HG03565 (cell line): ENCODE results near the gene CARD19.

ENCODE experiments used
- ATAC-seq: cut with Tn5 transposase; IDR thresholded peaks from one replicate; pipeline ENCODE4 v1.9.1; 2021; ENCODE audit warnings: mild to moderate bottlenecking, moderate library complexity; ENCODE audit not compliant: unreplicated experiment

CARD19 gene

GRCh38 chr9:93086447-93087224 lies 9.4 kb upstream of the CARD19 start:
- ATAC-seq: no peak

- ATAC-seq: no peak
Measured at GRCh38 chr9:93087971-93088655, 7.9 kb upstream of the CARD19 start.

GRCh38 chr9:93088656-93089015 lies 7.4 kb upstream of the CARD19 start:
- ATAC-seq: no peak

- no peak for ATAC-seq
Measured at GRCh38 chr9:93089024-93089423, 7.0 kb upstream of the CARD19 start.

- no peak for ATAC-seq
Measured at GRCh38 chr9:93089481-93089991, 6.5 kb upstream of the CARD19 start.

GRCh38 chr9:93090091-93090655 lies 5.8 kb upstream of the CARD19 start:
- no peak for ATAC-seq

GRCh38 chr9:93091056-93091452 lies 5.0 kb upstream of the CARD19 start:
- ATAC-seq: no peak

- no peak for ATAC-seq
Measured at GRCh38 chr9:93091453-93092081, 4.5 kb upstream of the CARD19 start.

GRCh38 chr9:93092251-93092991 lies 3.6 kb upstream of the CARD19 start:
- no peak for ATAC-seq

- ATAC-seq: no peak
Measured at GRCh38 chr9:93093127-93093876, 2.7 kb upstream of the CARD19 start.

GRCh38 chr9:93093877-93094657 lies 1.9 kb upstream of the CARD19 start:
- no peak for ATAC-seq

- no peak for ATAC-seq
Measured at GRCh38 chr9:93094658-93095204, 1.3 kb upstream of the CARD19 start.

GRCh38 chr9:93095205-93096130 lies 549 bp upstream of the CARD19 start:
- peak; percentile 42 for ATAC-seq

GRCh38 chr9:93096811-93097382 lies 880 bp downstream of the CARD19 start:
- no peak for ATAC-seq

GRCh38 chr9:93097511-93098201 lies 1.6 kb downstream of the CARD19 start:
- ATAC-seq: no peak

- no peak for ATAC-seq
Measured at GRCh38 chr9:93098236-93098946, 2.4 kb downstream of the CARD19 start.
